GM18505 (cell line): ENCODE results near the gene CASP1.

ENCODE experiments used
- ATAC-seq: cut with Tn5 transposase; IDR thresholded peaks from one replicate; pipeline ENCODE4 v1.9.1; 2021; ENCODE audit not compliant: unreplicated experiment
- POLR2A ChIP-seq: IDR thresholded peaks from 4 replicates; pipeline ENCODE4 v1.6.1; 2011; ENCODE audit warnings: borderline replicate concordance; ENCODE audit not compliant: insufficient read depth, insufficient read length; ENCODE audit errors: extremely low read depth

CASP1 gene

GRCh38 chr11:105032495-105032894 lies 2.4 kb downstream of the CASP1 start:
- no peak for ATAC-seq
- TF ChIP-seq POLR2A, result no peak

GRCh38 chr11:105027678-105028077 lies 7.3 kb downstream of the CASP1 start:
- TF ChIP-seq POLR2A, result no peak
- ATAC-seq, result no peak

GRCh38 chr11:105024394-105024793 lies 10.6 kb downstream of the CASP1 start:
- TF ChIP-seq POLR2A, result no peak
- no peak for ATAC-seq

DNA sequence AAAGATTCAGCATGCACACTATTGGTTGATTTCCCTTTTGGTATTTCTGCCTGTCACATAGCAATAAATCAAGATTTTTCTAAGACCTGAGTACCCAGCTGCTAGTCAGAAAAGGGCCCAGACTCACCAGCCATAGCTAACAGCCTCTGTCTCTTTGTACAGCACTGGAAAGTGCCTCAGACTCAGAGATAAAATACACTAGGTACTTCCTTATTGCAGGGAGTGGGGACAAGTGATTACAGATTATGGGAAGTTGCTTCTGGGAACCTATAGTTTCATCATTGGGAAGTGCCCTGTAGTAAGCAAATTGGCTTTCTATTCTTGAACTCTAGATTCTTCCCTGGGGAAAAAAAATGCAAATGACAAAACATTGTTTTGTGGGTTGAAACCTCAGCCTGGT lies 11.9 kb downstream of the CASP1 start, which contains the start of gene CASP5:
Gene CASP5 (minus strand): TSS at position 166 of the 400 bp plus-strand sequence. CDS start 32 bp downstream, at position 134.
- TF ChIP-seq POLR2A, result no peak
- ATAC-seq, result no peak

GRCh38 chr11:105022527-105022926 lies 12.4 kb downstream of the CASP1 start:
- no peak for TF ChIP-seq POLR2A
- ATAC-seq, result no peak

GRCh38 chr11:105007463-105007862 lies 27.5 kb downstream of the CASP1 start:
- no peak for ATAC-seq
- no peak for TF ChIP-seq POLR2A

DNA sequence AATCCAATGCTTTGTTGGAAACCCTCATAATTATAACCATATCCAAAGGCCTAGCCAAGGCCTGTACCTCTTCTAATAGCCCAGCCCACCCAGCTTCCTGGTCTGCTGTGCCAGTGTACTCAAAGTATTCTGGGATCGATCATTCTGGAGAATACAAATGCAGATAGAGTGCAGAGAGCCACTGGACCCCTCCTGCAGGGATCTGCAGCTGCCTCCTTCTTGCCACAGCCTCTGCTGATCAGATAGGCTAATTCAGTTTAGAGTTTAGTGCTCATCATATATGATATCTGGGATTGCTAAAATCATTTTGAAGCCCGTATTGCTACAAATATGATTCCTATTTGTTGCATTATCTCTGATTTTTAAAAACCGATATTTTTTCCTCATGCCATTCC lies 29.5 kb downstream of the CASP1 start:
- ATAC-seq, result no peak
- TF ChIP-seq POLR2A, result no peak

DNA sequence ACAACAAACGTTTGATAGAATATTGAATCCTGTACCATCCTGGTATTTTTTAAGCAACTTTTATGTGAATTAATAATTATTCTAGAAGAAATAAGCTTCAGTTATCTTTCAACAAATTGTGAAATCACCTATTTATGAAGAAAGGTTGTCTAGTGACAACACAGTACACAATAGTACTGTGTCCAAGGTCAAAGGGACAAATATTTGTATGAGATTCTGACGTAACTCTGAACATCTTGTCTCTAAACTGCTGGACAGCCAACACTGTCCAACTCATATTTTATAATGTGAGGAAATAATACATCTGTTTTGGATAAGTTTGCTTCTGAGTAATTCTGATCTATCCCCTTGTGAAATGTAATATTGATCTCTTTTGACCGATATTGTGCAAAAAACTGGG lies 30.9 kb downstream of the CASP1 start:
- TF ChIP-seq POLR2A, result no peak
- ATAC-seq, result no peak

GRCh38 chr11:105003151-105003550 lies 31.8 kb downstream of the CASP1 start:
- no peak for TF ChIP-seq POLR2A
- no peak for ATAC-seq

GRCh38 chr11:105000797-105001196 lies 34.1 kb downstream of the CASP1 start:
- peak; percentile 89 for ATAC-seq
- no peak for TF ChIP-seq POLR2A

GRCh38 chr11:105000167-105000566 lies 34.8 kb downstream of the CASP1 start:
- no peak for TF ChIP-seq POLR2A
- ATAC-seq, result no peak

DNA sequence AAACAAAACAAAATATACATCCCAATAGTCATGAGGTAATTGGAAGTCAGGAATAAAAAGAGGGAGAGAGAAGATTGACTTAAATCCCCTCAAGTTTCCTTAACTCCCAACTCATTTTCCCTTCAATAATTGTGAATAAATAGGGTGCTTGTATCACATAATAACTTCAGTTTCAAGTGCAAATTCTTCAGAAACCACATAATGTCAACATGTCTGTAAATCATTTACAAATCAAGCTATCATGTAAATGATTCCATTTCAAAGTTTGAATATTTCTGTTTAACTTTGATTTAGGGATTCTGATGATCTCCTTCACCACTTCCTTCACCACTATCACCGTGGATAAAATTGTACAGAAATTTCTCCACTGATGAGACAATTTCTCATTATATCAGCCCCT lies 35.2 kb downstream of the CASP1 start:
- ATAC-seq, result no peak
- no peak for TF ChIP-seq POLR2A

DNA sequence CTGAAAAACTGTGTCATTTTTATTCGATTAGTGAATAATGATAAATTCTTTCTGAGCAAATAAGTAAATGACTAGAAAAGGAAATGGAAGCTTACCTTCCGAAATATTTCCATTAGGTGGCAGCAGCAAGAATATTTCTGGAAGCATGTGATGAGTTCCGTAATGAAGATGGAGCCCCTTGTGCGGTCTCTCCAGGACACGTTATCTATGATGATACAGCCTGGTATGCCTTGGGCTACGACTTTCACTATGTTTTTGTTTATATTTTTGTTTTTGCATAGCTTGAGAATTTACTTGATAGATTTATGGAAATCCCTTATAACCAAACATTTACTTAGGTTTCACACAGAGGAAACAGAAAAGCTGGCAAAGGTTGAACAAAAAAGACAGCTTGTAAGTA lies 37.7 kb downstream of the CASP1 start:
- TF ChIP-seq POLR2A, result no peak
- ATAC-seq, result no peak

DNA sequence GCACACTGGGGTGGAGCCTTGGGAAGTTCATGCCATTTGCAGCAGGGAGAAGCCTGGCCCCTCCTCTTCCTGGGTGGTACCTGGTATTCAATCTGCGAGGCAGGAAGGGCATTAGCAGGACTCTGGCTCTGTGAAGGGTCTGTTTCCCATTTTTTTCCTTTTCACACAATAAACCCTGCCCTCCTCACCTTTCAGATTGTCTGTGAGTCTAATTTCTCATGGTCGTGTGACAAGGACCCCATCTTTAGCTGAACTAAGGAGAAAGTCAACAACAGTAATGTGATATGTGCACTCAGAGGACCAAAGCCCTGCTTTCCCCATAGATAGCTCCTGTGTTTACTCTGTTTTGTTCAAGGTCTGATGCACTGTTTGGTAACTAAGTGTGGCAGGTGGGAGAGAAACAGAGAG lies 39.9 kb downstream of the CASP1 start:
- no peak for ATAC-seq
- TF ChIP-seq POLR2A, result no peak

GRCh38 chr11:104992781-104993180 lies 42.2 kb downstream of the CASP1 start:
- TF ChIP-seq POLR2A, result no peak
- ATAC-seq, result no peak
